HFF-Myc (cell line): ENCODE data around the gene NPNT.

ENCODE experiments used
- DNase-seq: peaks from one replicate; pipeline ENCODE4 v3.0.0-alpha.2; 2011; ENCODE audit warnings: low read depth; ENCODE audit errors: extremely low read depth
- H3K4me3 ChIP-seq: replicated peaks from 2 replicates; pipeline ENCODE4 v1.5.1; 2011; ENCODE audit warnings: low read depth, mild to moderate bottlenecking, control low read depth, low read length
- CTCF ChIP-seq: IDR thresholded peaks from 2 replicates; pipeline ENCODE4 v1.5.1; 2012; ENCODE audit warnings: mild to moderate bottlenecking, low read depth, low read length, control low read depth; ENCODE audit errors: missing control alignments

The NPNT gene

GRCh38 chr4:105934386-105934785 lies 39.1 kb downstream of the NPNT start:
- TF ChIP-seq CTCF = no peak
- no peak overlapping the region for H3K4me3 ChIP-seq
- DNase-seq = no peak

- no peak for TF ChIP-seq CTCF
- DNase-seq = no peak
- H3K4me3 ChIP-seq = no peak overlapping the region
These were observed 41.6 kb downstream of the NPNT start for GRCh38 chr4:105936901-105937300.

GRCh38 chr4:105937759-105938158 lies 42.5 kb downstream of the NPNT start:
- no peak for DNase-seq
- H3K4me3 ChIP-seq = no peak overlapping the region
- TF ChIP-seq CTCF = no peak

- no peak for DNase-seq
- H3K4me3 ChIP-seq = no peak overlapping the region
- no peak for TF ChIP-seq CTCF
These were observed 48.0 kb downstream of the NPNT start for GRCh38 chr4:105943234-105943633.

GRCh38 chr4:105944540-105944939 lies 49.3 kb downstream of the NPNT start:
- no peak for DNase-seq
- no peak overlapping the region for H3K4me3 ChIP-seq
- no peak for TF ChIP-seq CTCF

- no peak overlapping the region for H3K4me3 ChIP-seq
- no peak for DNase-seq
- no peak for TF ChIP-seq CTCF
These were observed 51.5 kb downstream of the NPNT start for GRCh38 chr4:105946771-105947170.

GRCh38 chr4:105950701-105951100 lies 55.4 kb downstream of the NPNT start:
- DNase-seq = no peak
- H3K4me3 ChIP-seq = no peak overlapping the region
- TF ChIP-seq CTCF = no peak
